ENCODE measurements around the gene RNF128.
"Not testable (repeated sequence)": the region's sequence is repeated elsewhere in the genome, so short reads cannot be mapped to it uniquely, and the experiment has no call there.

Gene RNF128

GRCh38 chrX:106725931-106726330 is 570 bp upstream of the RNF128 start:
- peaks cover 27 to 33% of the 10 kb centered on the region in 2 donors for H3K27me3 Mint-ChIP-seq
- no peaks in the 10 kb centered on the region for H3K36me3 Mint-ChIP-seq
- H3K9me3 Mint-ChIP-seq = no peaks in the 10 kb centered on the region
- no peak overlapping the region for H3K27ac Mint-ChIP-seq
- H3K4me1 Mint-ChIP-seq = peaks cover 0 to 3% of the 10 kb centered on the region in 2 donors
- ATAC-seq (replicated peaks) = no peak
- no peak overlapping the region for H3K4me3 Mint-ChIP-seq
- DNase-seq = no peak

GRCh38 chrX:106728337-106728736 is 1.8 kb downstream of the RNF128 start:
- H3K4me1 Mint-ChIP-seq = peaks cover 0 to 3% of the 10 kb centered on the region in 2 donors
- ATAC-seq (replicated peaks) (no peak), DNase-seq (no peak)
- peaks cover 32 to 33% of the 10 kb centered on the region in 2 donors for H3K27me3 Mint-ChIP-seq
- H3K27ac Mint-ChIP-seq = no peak overlapping the region
- no peak overlapping the region for H3K4me3 Mint-ChIP-seq
- H3K9me3 Mint-ChIP-seq = no peaks in the 10 kb centered on the region
- H3K36me3 Mint-ChIP-seq = no peaks in the 10 kb centered on the region

GRCh38 chrX:106730401-106730800 is 3.9 kb downstream of the RNF128 start:
- Mint-ChIP-seq H3K9me3 (no peaks in the 10 kb centered on the region), H3K36me3 (no peaks in the 10 kb centered on the region), H3K4me3 (no peak overlapping the region), H3K27me3 (peaks cover 19 to 25% of the 10 kb centered on the region in 2 donors), H3K4me1 (peaks cover 0 to 3% of the 10 kb centered on the region in 2 donors), H3K27ac (no peak overlapping the region)
- ATAC-seq (replicated peaks) (no peak), DNase-seq (no peak)

GRCh38 chrX:106731590-106731989 is 5.1 kb downstream of the RNF128 start:
- peaks cover 15 to 16% of the 10 kb centered on the region in 2 donors for H3K27me3 Mint-ChIP-seq
- no peak overlapping the region for H3K4me3 Mint-ChIP-seq
- no peaks in the 10 kb centered on the region for H3K36me3 Mint-ChIP-seq
- no peak overlapping the region for H3K27ac Mint-ChIP-seq
- H3K4me1 Mint-ChIP-seq = no peaks in the 10 kb centered on the region
- H3K9me3 Mint-ChIP-seq = no peaks in the 10 kb centered on the region
- no peak for DNase-seq
- ATAC-seq (replicated peaks) = no peak

- no peak for ATAC-seq (replicated peaks)
Measured at GRCh38 chrX:106734827-106735226, 8.3 kb downstream of the RNF128 start.

GRCh38 chrX:106740193-106740780 is 13.8 kb downstream of the RNF128 start:
- H3K36me3 Mint-ChIP-seq = no peaks in the 10 kb centered on the region
- no peak for ATAC-seq (replicated peaks)
- no peaks in the 10 kb centered on the region for H3K4me1 Mint-ChIP-seq
- no peak for DNase-seq
- no peak overlapping the region for H3K4me3 Mint-ChIP-seq
- no peak overlapping the region for H3K27ac Mint-ChIP-seq
- no peaks in the 10 kb centered on the region for H3K9me3 Mint-ChIP-seq
- peaks cover 0 to 5% of the 10 kb centered on the region in 2 donors for H3K27me3 Mint-ChIP-seq

More at GRCh38 chrX:106734827-106735226, 8.3 kb downstream of the RNF128 start:
- Mint-ChIP-seq H3K27me3 (peaks cover 0 to 5% of the 10 kb centered on the region in 2 donors), H3K4me3 (no peak overlapping the region), H3K36me3 (no peaks in the 10 kb centered on the region), H3K4me1 (no peaks in the 10 kb centered on the region), H3K9me3 (no peaks in the 10 kb centered on the region), H3K27ac (no peak overlapping the region)
- DNase-seq = no peak

- Mint-ChIP-seq H3K9me3 (no peaks in the 10 kb centered on the region), H3K4me1 (no peaks in the 10 kb centered on the region), H3K4me3 (no peak overlapping the region), H3K27me3 (peaks cover 0 to 5% of the 10 kb centered on the region in 2 donors), H3K27ac (no peak overlapping the region), H3K36me3 (no peaks in the 10 kb centered on the region)
- ATAC-seq (replicated peaks) (no peak), DNase-seq (no peak)
Measured at GRCh38 chrX:106742193-106742592, 15.7 kb downstream of the RNF128 start.

- no peaks in the 10 kb centered on the region for H3K36me3 Mint-ChIP-seq
- peaks cover 0 to 5% of the 10 kb centered on the region in 2 donors for H3K27me3 Mint-ChIP-seq
- DNase-seq (no peak), ATAC-seq (replicated peaks) (no peak)
- H3K9me3 Mint-ChIP-seq = no peaks in the 10 kb centered on the region
- H3K27ac Mint-ChIP-seq = no peak overlapping the region
- H3K4me3 Mint-ChIP-seq = no peak overlapping the region
- no peaks in the 10 kb centered on the region for H3K4me1 Mint-ChIP-seq
Measured at GRCh38 chrX:106742805-106743204, 16.3 kb downstream of the RNF128 start.

- ATAC-seq (replicated peaks) (no peak), DNase-seq (no peak)
- H3K4me1 Mint-ChIP-seq = no peaks in the 10 kb centered on the region
- H3K36me3 Mint-ChIP-seq = no peaks in the 10 kb centered on the region
- H3K27me3 Mint-ChIP-seq = peaks cover 5 to 12% of the 10 kb centered on the region in 2 donors
- no peak overlapping the region for H3K27ac Mint-ChIP-seq
- no peak overlapping the region for H3K4me3 Mint-ChIP-seq
- H3K9me3 Mint-ChIP-seq = peaks cover 4 to 5% of the 10 kb centered on the region in 2 donors
Measured at GRCh38 chrX:106748377-106748776, 21.9 kb downstream of the RNF128 start.

- no peaks in the 10 kb centered on the region for H3K36me3 Mint-ChIP-seq
- DNase-seq (no peak), ATAC-seq (replicated peaks) (no peak)
- H3K4me1 Mint-ChIP-seq = no peaks in the 10 kb centered on the region
- H3K27ac Mint-ChIP-seq = no peak overlapping the region
- H3K9me3 Mint-ChIP-seq = peaks cover 4 to 5% of the 10 kb centered on the region in 2 donors
- H3K27me3 Mint-ChIP-seq = peaks cover 5 to 14% of the 10 kb centered on the region in 2 donors
- H3K4me3 Mint-ChIP-seq = no peak overlapping the region
Measured at GRCh38 chrX:106751407-106751806, 24.9 kb downstream of the RNF128 start.

- no peak overlapping the region for H3K4me3 Mint-ChIP-seq
- no peaks in the 10 kb centered on the region for H3K4me1 Mint-ChIP-seq
- DNase-seq = no peak
- H3K36me3 Mint-ChIP-seq = no peaks in the 10 kb centered on the region
- no peak overlapping the region for H3K27ac Mint-ChIP-seq
- peaks cover 4 to 5% of the 10 kb centered on the region in 2 donors for H3K9me3 Mint-ChIP-seq
- no peak for ATAC-seq (replicated peaks)
- H3K27me3 Mint-ChIP-seq = peaks cover 5 to 14% of the 10 kb centered on the region in 2 donors
Measured at GRCh38 chrX:106752101-106752678, 25.7 kb downstream of the RNF128 start.

- H3K27ac Mint-ChIP-seq; ATAC-seq (replicated peaks); DNase-seq; H3K4me3 Mint-ChIP-seq; H3K9me3 Mint-ChIP-seq; H3K27me3 Mint-ChIP-seq; H3K36me3 Mint-ChIP-seq; H3K4me1 Mint-ChIP-seq: not testable (repeated sequence)
Measured at GRCh38 chrX:106769288-106769687, 42.8 kb downstream of the RNF128 start.

- H3K4me3 Mint-ChIP-seq = no peak overlapping the region
- no peaks in the 10 kb centered on the region for H3K4me1 Mint-ChIP-seq
- H3K27ac Mint-ChIP-seq = no peak overlapping the region
- DNase-seq (no peak), ATAC-seq (replicated peaks) (no peak)
- H3K27me3 Mint-ChIP-seq = peaks cover 4 to 7% of the 10 kb centered on the region in 2 donors
- H3K36me3 Mint-ChIP-seq = no peaks in the 10 kb centered on the region
- H3K9me3 Mint-ChIP-seq = no peaks in the 10 kb centered on the region
Measured at GRCh38 chrX:106774981-106775380, 48.5 kb downstream of the RNF128 start.

- ATAC-seq (replicated peaks) (no peak), DNase-seq (no peak)
- Mint-ChIP-seq H3K27ac (no peak overlapping the region), H3K36me3 (no peaks in the 10 kb centered on the region), H3K4me1 (no peaks in the 10 kb centered on the region), H3K4me3 (no peak overlapping the region), H3K9me3 (peaks cover 0 to 1% of the 10 kb centered on the region in 2 donors), H3K27me3 (peaks cover 8 to 10% of the 10 kb centered on the region in 2 donors)
Measured at GRCh38 chrX:106780264-106780663, 53.8 kb downstream of the RNF128 start.

GRCh38 chrX:106780664-106781377 is 54.3 kb downstream of the RNF128 start:
- H3K4me3 Mint-ChIP-seq = no peak overlapping the region
- H3K4me1 Mint-ChIP-seq = no peaks in the 10 kb centered on the region
- no peaks in the 10 kb centered on the region for H3K36me3 Mint-ChIP-seq
- H3K27ac Mint-ChIP-seq = no peak overlapping the region
- no peak for DNase-seq
- H3K9me3 Mint-ChIP-seq = peaks cover 0 to 2% of the 10 kb centered on the region in 2 donors
- ATAC-seq (replicated peaks) = no peak
- peaks cover 13% of the 10 kb centered on the region in 2 donors for H3K27me3 Mint-ChIP-seq
